ENCODE data around the gene EED.
"Not testable (repeated sequence)": the region's sequence is repeated elsewhere in the genome, so short reads cannot be mapped to it uniquely, and the experiment has no call there.

The EED gene

DNA sequence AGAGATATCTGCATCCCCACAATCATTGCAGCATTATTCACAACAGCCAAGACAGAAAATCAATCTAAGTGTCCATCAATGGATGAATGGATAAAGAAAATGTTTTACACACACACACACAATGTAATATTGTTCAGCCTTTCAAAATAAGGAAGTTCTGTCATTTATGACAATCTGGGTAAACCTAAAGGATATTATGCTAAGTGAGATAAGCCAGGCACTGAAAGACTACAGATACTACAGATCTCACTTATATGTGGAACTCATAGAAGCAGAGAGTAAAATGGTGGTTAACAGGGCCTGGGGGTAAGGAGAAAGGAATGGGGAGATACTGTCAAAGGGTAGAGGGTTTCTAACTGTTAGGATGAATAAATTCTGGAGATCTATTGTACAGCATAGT, 36.0 kb upstream of the EED start:
- intact Hi-C loops (cut with micrococcal nuclease) = no loop called here
- no peak overlapping the region for H3K4me3 Mint-ChIP-seq
- no peak overlapping the region for H3K27ac Mint-ChIP-seq
- peaks cover 28% of the 10 kb centered on the region for H3K4me1 Mint-ChIP-seq (ENCODE audit: low read depth)
- H3K9me3 Mint-ChIP-seq = no peaks in the 10 kb centered on the region
- H3K27me3 Mint-ChIP-seq = no peaks in the 10 kb centered on the region
- H3K36me3 Mint-ChIP-seq (ENCODE audit: low read depth) = no peaks in the 10 kb centered on the region

DNA sequence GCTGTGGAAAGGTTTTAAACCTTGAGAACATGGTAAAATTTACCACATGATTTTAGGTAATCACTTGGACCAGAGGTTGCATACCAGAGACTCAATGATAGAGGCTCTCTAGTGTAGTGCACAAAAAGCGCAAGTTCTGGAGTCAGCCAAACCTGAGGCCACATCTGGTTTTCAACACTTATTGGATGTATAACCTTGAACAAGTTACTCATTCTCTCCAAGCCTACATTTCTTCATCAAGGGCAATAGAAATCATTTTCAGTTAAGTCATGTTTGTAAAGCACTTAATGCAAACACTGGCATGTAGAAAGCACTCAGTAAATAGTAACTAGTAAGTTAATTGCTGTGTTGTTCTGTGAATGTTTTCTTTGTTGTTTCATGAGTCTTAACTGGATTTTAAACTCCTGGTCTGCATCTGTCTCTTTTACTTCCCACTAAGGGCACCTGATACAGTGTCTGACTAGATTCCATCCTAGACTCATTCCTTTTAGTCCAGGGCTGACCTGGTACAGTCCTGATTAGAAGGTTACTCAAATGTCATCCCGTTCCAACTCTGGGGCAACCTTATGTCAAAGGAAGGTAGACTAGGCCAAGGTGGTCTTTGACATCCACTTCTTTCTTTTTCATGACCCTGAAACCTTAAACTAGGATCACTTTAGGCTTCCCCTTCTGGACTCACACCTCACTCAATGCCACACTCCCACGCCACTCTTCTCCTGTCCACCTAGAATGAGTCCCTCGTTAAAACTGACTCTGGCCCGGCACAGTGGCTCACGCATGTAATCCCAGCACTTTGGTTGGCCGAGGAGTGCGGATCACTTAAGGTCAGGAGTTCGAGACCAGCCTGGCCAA, 34.5 kb upstream of the EED start:
- Mint-ChIP-seq H3K27me3 (no peaks in the 10 kb centered on the region), H3K9me3 (no peaks in the 10 kb centered on the region), H3K4me1 (ENCODE audit: low read depth) (peaks cover 41% of the 10 kb centered on the region), H3K27ac (no peak overlapping the region), H3K36me3 (ENCODE audit: low read depth) (no peaks in the 10 kb centered on the region), H3K4me3 (no peak overlapping the region)
- intact Hi-C loops (cut with micrococcal nuclease) = loop anchor here (10.0 kb wide), 1 partner anchor 265 kb away; no protein-coding TSS in a partner anchor

DNA sequence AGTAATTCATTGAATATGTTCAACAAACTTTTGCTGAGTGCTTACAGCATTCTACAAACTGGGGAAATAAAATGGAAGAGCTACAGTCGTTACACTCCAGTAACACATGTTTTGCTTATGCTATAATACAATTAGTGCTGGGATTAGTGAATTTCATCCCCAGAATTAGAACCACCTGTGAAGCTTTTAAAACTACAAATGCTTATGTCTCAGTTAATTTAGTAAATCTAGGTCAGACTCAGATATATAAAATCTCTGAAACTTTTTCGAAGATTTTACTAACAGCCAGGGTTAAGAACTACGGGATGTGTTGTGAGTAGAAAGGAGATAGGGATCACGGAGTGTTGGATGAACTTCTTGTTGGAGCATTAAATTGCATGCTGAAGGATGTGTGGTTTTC, 33.7 kb upstream of the EED start:
- no peak overlapping the region for H3K27ac Mint-ChIP-seq
- no peaks in the 10 kb centered on the region for H3K36me3 Mint-ChIP-seq (ENCODE audit: low read depth)
- peaks cover 45% of the 10 kb centered on the region for H3K4me1 Mint-ChIP-seq (ENCODE audit: low read depth)
- no peak overlapping the region for H3K4me3 Mint-ChIP-seq
- intact Hi-C loops (cut with micrococcal nuclease) = loop anchor here (10.0 kb wide), 1 partner anchor 266 kb away; no protein-coding TSS in a partner anchor
- no peaks in the 10 kb centered on the region for H3K9me3 Mint-ChIP-seq
- no peaks in the 10 kb centered on the region for H3K27me3 Mint-ChIP-seq

DNA sequence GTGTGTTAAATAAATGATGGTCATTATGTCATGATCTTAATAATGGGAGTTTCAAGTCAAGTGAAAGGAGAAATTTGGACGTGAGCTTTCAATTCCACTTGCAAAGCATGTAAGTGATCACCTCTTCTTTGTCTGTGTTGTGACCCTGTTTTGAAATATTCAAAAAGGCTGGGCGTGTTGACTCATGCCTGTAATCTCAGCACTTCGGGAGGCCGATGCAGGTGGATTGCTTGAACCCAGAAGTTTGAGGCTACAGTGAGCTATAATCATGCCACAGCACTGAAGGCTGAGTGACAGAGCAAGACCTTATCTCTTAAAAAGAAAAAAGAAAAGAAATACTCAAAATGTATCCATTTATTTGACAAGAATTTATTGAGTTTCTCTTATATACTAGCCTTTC, 32.9 kb upstream of the EED start:
- intact Hi-C loops (cut with micrococcal nuclease) = loop anchor here (10.0 kb wide), 1 partner anchor 267 kb away; no protein-coding TSS in a partner anchor
- no peaks in the 10 kb centered on the region for H3K36me3 Mint-ChIP-seq (ENCODE audit: low read depth)
- H3K4me3 Mint-ChIP-seq = no peak overlapping the region
- no peak overlapping the region for H3K27ac Mint-ChIP-seq
- peaks cover 42% of the 10 kb centered on the region for H3K4me1 Mint-ChIP-seq (ENCODE audit: low read depth)
- H3K27me3 Mint-ChIP-seq = no peaks in the 10 kb centered on the region
- H3K9me3 Mint-ChIP-seq = no peaks in the 10 kb centered on the region

DNA sequence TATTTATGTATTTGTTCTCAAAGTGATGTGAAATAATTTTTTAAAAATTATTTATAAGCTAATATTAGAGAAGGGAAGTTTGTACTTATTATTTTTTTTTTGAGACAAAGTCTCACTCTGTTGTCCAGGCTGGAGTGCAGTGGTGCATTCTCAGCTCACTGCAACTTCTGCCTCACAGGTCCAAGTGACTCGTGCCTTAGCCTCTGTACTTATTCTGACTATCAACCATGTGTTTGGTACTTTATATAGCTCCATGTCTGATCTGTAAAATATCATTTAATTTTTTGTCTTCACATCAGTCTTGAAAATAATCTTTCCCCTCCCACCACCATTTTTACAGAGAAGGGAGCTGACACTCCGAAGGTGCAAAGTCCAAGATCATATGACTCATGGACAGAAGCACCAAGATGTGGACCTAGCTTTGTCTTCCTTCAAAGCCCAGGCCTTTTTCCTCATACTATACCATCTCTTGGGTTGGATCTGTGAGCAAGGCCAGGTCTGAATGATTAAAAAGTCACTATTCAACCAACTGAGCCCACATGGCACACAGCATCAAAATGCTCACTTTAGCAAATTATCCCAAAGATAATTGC, 32.4 kb upstream of the EED start:
- no peak overlapping the region for H3K27ac Mint-ChIP-seq
- H3K4me3 Mint-ChIP-seq = no peak overlapping the region
- H3K4me1 Mint-ChIP-seq (ENCODE audit: low read depth) = peaks cover 42% of the 10 kb centered on the region
- H3K36me3 Mint-ChIP-seq (ENCODE audit: low read depth) = no peaks in the 10 kb centered on the region
- no peaks in the 10 kb centered on the region for H3K27me3 Mint-ChIP-seq
- H3K9me3 Mint-ChIP-seq = no peaks in the 10 kb centered on the region
- intact Hi-C loops (cut with micrococcal nuclease) = loop anchor here (10.0 kb wide), 1 partner anchor 267 kb away; no protein-coding TSS in a partner anchor

DNA sequence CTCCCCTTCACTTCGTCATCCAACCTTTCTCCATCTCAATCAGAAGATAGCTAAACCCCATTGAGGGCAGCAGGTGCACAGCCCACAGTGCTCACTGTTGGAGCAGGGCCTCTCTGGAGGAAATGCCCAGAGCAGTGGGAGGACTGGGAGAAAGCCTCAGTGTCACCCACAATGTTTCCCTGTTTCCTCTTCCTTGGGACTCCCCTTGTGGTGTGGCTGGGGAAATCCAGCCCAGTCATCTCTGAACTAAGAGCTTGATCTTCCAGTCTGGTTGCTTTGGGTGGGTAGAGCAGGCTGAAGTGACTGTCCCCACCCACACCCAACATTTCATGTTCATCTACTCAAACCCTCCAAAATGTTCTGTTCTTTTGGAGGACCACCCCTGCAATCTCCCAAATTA, 29.8 kb upstream of the EED start:
- Mint-ChIP-seq H3K27ac (peak overlapping the region; percentile 71), H3K4me3 (no peak overlapping the region), H3K4me1 (ENCODE audit: low read depth) (peaks cover 49% of the 10 kb centered on the region), H3K27me3 (no peaks in the 10 kb centered on the region), H3K9me3 (no peaks in the 10 kb centered on the region), H3K36me3 (ENCODE audit: low read depth) (no peaks in the 10 kb centered on the region)
- intact Hi-C loops (cut with micrococcal nuclease) = loop anchor here (5.0 to 10.0 kb wide), 2 partner anchors 270 to 357 kb away; partner anchors contain the start of gene CCDC83

DNA sequence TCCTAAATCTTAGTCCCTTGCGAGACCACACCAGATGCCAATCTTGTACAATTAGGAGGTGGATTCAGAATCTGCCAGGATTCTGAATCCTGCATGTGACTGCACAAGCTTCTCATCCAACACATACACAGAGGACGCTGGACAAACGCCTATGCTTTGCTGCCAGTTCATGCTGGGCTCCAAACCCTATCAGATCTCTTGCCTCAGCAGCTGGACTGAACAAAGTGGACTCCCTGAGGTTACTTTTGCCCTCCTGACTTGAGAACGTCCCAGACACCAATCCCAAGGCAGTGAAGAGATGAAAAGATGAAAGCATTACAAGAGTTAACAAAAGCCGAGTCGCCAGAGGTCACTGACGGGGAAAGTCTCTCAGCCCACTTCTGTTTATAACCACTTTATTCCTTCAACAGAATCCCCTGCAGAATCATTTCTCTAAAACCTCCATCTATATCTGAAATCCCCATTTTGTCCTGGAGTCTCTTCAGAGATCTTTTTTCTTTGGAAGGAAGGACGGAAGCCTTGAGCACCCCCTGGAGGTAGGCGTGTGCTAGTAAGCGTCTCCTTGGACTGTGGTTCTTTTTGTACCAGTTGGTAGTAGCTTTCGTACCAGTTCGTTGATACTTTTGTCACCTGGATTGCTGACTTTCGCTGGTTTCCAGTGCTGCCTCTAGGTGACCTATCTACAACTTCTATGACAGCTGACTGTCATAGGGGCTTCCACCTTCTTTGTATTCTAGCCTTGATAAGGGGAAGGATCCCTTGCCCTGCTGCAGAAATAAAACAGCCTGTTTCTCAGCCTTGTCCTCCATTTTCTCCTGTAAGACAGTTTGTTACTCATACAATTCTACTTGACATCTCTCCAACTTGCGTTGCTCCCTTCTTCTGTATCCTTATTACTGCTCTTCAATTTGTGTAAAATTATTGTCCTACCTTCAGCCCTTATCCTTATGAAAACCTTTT, 26.1 kb upstream of the EED start:
- peaks cover 54% of the 10 kb centered on the region for H3K4me1 Mint-ChIP-seq (ENCODE audit: low read depth)
- peak overlapping the region; percentile 6 for H3K4me3 Mint-ChIP-seq
- no peaks in the 10 kb centered on the region for H3K27me3 Mint-ChIP-seq
- intact Hi-C loops (cut with micrococcal nuclease) = loop anchor here (2.0 to 10.0 kb wide), 4 partner anchors 16 to 361 kb away; partner anchors contain the start of gene CCDC83
- H3K9me3 Mint-ChIP-seq = no peaks in the 10 kb centered on the region
- no peaks in the 10 kb centered on the region for H3K36me3 Mint-ChIP-seq (ENCODE audit: low read depth)
- peak overlapping the region; percentile 64 for H3K27ac Mint-ChIP-seq

DNA sequence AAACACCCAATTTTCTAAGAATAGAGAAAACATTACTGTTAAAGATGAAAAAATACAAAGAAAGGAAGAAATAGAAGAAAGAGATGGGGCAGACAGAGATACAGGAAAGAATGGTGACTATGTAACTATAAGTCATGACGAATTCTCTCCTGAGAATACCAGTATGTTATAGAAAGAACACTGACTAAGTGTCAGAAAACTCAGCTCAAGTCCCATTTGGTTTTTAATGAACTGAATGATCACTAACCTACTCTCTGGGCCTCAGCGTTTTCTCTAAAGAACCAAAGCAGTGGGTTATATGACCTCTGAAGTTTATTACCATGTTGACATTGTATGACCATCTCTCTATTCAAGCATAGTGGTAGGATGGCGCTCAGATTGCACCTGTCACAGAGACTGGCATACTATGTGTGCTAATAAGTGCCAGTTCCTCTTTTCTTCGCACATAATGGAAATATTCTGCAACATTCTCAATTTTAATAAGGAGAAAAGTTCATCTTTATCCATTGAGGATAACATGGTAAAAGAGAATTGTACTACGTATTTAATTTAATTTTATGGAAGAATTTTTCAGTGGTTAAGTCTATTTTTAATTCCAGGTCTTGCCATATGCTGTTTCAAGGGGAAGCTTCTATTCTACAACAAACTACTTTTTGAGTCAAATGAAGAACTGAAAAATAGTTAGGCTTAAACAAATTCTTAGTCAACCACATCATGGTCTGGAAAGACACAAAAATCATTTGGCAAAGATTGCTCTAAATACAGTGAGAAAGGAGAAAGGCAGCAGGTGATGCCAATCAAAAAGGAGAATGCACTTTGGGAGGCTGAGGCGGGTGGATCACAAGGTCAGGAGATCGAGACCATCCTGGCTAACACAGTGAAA, 25.0 kb upstream of the EED start:
- peaks cover 45% of the 10 kb centered on the region for H3K4me1 Mint-ChIP-seq (ENCODE audit: low read depth)
- H3K27me3 Mint-ChIP-seq = no peaks in the 10 kb centered on the region
- H3K4me3 Mint-ChIP-seq = no peak overlapping the region
- H3K9me3 Mint-ChIP-seq = no peaks in the 10 kb centered on the region
- H3K36me3 Mint-ChIP-seq (ENCODE audit: low read depth) = no peaks in the 10 kb centered on the region
- intact Hi-C loops (cut with micrococcal nuclease) = loop anchor here (2.0 to 10.0 kb wide), 4 partner anchors 17 to 362 kb away; partner anchors contain the start of gene CCDC83
- H3K27ac Mint-ChIP-seq = peak overlapping the region; percentile 65

DNA sequence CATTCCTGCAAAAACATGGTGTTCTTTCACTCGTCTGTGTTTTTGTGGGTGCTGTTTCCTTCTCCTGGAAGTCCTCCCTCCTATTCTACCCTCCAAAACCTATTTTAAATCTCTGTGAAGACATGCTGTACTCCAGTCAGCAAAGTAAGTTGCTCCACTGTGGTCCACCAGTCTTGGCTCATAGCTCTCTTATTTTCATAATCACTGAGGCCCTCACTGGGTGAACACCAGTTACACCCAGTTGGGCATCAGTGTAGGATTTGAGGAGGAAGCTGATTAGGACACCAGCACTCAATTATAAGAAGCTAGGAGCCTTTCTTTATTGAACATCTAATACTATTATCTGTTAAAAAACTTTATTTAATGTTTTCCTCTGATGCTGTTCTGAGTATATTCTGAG, 23.9 kb upstream of the EED start:
- intact Hi-C loops (cut with micrococcal nuclease) = no loop called here
- peaks cover 34% of the 10 kb centered on the region for H3K4me1 Mint-ChIP-seq (ENCODE audit: low read depth)
- no peaks in the 10 kb centered on the region for H3K27me3 Mint-ChIP-seq
- H3K36me3 Mint-ChIP-seq (ENCODE audit: low read depth) = no peaks in the 10 kb centered on the region
- H3K9me3 Mint-ChIP-seq = no peaks in the 10 kb centered on the region
- no peak overlapping the region for H3K27ac Mint-ChIP-seq
- no peak overlapping the region for H3K4me3 Mint-ChIP-seq

DNA sequence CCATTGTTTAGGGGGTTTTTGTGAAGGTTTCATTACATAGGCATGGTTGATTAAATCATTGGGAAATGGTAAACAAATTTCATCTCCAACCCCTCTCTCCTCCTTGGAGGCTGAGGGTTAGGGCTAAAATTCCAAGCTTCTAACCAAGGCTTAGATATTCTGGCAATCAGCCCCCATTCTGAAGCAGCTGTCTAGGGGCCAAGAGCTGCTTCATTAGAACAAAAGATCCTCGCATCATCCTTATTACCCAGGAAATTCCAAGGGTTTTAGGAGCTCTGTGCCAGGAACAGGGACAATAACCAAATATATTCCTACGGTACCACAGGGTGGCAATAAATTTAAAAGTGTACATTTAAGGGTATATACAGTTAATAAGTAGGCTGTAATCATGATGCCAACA, 22.5 kb upstream of the EED start:
- Mint-ChIP-seq H3K9me3 (no peaks in the 10 kb centered on the region), H3K4me1 (ENCODE audit: low read depth) (peaks cover 29% of the 10 kb centered on the region), H3K4me3 (no peak overlapping the region), H3K27ac (no peak overlapping the region), H3K27me3 (no peaks in the 10 kb centered on the region), H3K36me3 (ENCODE audit: low read depth) (no peaks in the 10 kb centered on the region)
- intact Hi-C loops (cut with micrococcal nuclease) = no loop called here

DNA sequence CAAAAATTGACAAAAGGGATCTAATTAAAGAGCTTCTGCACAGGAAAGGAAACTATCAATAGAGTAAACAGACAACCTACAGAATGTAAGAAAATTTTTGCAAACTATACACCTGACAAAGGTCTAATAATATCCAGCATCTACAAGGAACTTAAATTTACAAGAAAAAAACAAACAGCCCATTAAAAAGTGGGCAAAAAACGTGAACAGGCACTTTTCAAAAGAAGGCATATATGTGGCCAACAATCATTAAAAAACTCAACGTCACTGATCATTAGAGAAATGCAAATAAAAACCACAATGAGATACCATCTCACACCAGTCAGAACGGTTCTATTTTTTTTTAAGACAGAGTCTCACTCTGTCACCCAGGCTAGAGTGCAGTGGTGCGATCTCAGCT, 20.0 kb upstream of the EED start:
- H3K36me3 Mint-ChIP-seq (ENCODE audit: low read depth); H3K4me3 Mint-ChIP-seq; H3K27ac Mint-ChIP-seq; H3K27me3 Mint-ChIP-seq; H3K9me3 Mint-ChIP-seq; intact Hi-C loops (cut with micrococcal nuclease): not testable (repeated sequence)
- H3K4me1 Mint-ChIP-seq (ENCODE audit: low read depth) = peaks cover 15% of the 10 kb centered on the region

DNA sequence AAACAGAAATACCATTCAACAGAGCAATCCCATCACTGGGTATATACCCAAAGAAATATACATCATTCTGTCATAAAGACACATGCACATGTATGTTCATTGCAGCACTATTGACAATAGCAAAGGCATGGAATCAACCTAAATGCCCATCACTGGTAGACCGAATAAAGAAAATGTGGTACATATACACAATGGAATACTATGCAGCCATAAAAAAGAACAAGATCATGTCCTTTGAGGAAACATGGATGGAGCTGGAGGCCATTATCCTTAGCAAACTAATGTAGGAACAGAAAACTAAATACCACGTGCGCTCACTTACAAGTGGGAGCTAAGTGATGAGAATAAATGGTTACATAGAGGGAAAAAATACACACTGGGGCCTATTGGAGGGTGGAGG, 19.2 kb upstream of the EED start:
- H3K4me1 Mint-ChIP-seq (ENCODE audit: low read depth); H3K9me3 Mint-ChIP-seq; H3K27me3 Mint-ChIP-seq; H3K27ac Mint-ChIP-seq; H3K4me3 Mint-ChIP-seq; intact Hi-C loops (cut with micrococcal nuclease); H3K36me3 Mint-ChIP-seq (ENCODE audit: low read depth): not testable (repeated sequence)

Data from dendritic cell treated with granulocyte-macrophage colony-stimulating factor and Interleukin-4, amounts not matched to agents 40 ng/mL and 50 ng/mL, for 4 days (primary cell).